NCI-H345 treated with DMSO at 0.1 percent for 48 hours (cell line): ENCODE measurements around the gene CYP1A1.
"Not testable (repeated sequence)": the region's sequence is repeated elsewhere in the genome, so short reads cannot be mapped to it uniquely, and the experiment has no call there.

Source experiments
- DNase-seq: peaks from one replicate; lab custom pipeline; 2025; ENCODE audit not compliant: unreplicated experiment; lab: John Stamatoyannopoulos, UW

The CYP1A1 gene

DNA sequence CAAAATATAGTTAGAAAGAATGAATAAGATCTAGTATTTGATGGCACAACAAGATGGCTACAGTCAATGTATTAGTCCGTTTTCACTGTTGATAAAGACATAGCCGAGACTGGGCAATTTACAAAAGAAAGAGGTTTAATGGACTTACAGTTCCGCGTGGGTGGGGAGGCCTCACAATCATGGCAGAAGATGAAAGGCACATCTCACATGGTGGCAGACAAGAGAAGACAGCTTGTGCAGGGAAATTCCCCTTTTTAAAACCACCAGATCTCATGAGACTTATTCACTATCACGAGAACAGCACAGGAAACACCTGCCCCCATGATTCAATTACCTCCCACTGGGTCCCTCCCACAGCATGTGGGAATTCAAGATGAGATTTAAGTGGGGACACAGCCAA lies 12.9 kb upstream of the CYP1A1 start:
- not testable (repeated sequence) for DNase-seq

DNA sequence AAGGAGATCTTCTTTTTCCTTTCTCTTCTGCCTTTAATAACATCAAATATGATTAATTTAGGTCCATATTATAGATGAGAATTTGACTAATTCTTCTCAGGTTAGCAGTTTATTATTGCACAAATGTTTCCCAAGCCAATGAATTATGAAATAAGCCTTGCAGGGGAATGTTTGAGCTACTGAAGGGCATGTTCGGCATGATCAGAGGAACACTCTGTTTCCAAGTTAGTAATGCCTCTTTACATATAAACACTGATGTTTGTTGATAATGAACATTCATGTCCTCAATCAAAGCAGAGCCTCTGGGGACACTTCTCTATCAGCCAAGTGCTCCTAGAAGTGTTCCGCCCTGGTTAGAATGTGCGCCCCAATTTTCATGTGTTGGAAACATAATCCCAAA lies 10.0 kb upstream of the CYP1A1 start:
- no peak for DNase-seq

- no peak for DNase-seq
These were observed 7.9 kb upstream of the CYP1A1 start for GRCh38 chr15:74733269-74733668.

GRCh38 chr15:74732846-74733245 lies 7.5 kb upstream of the CYP1A1 start:
- DNase-seq, result no peak

GRCh38 chr15:74730619-74731316 lies 5.4 kb upstream of the CYP1A1 start:
- no peak for DNase-seq

GRCh38 chr15:74729372-74729771 lies 4.0 kb upstream of the CYP1A1 start:
- not testable (repeated sequence) for DNase-seq

GRCh38 chr15:74728699-74729098 lies 3.4 kb upstream of the CYP1A1 start:
- not testable (repeated sequence) for DNase-seq

DNA sequence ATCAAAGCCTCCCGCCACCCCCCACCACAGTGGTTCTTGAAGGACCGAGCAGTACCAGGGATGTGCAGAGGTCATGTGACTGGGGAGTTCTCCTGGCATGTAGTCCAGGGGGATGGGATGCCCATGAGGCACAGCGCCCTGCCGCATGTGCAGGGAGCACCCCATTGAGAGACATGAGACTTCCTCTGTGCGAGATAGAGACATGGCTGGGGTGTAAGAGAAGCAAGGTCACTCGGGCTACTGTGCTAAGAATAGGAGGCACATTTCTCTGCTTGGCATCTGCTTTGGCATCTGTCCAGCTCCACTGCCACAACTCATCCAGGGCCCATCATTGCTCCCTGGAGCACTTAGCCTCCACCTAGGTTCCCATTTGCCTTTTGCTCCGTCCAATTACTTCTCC lies 2.4 kb upstream of the CYP1A1 start:
- DNase-seq, result peak; percentile 42

- DNase-seq, result no peak
These were observed 1.4 kb upstream of the CYP1A1 start for GRCh38 chr15:74726774-74727164.

DNA sequence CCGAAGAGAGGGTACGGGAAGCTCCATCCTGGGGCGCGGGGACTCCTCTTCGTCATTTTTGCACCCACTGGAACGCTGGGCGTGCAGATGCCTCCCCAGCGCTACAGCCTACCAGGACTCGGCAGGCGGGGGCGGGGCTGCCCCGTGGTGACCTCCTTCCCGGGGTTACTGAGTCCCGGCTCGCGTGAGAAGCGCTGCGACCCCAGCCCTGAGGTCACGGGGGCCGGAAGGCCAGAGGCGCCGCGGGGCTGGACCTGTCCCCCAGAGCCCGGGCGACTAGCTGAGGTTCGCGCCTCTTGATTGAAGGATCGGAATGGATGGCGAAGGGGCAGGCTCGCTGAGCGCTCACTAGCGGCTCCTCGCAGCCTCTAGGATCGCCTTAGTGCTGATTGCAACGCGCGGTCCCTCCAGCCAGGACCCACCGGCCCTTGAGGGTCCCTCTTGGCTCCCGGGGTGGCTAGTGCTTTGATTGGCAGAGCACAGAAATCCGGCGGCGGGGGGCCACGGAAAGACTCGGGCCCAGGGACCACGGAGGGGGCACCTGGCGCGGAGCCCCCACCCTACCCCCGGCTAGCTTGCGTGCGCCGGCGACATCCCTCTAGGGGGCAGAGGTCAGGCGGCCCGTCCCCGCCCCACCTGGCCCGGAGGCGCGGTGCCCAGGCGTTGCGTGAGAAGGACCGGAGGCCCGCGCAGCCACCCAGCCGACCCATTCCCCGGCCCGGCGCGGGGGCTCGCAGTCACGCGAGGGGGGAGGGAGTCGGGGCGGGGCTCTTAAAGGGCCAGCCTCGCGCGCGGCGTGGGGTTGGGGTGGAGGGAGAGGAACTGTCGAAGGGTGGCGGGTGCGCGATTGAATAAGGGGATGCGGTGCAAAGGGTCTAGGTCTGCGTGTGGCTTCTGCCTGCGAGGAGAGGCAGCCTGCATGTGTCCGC lies 781 bp upstream of the CYP1A1 start:
- DNase-seq, result no peak

- no peak for DNase-seq
These were observed 631 bp downstream of the CYP1A1 start for GRCh38 chr15:74724570-74725224.

- peak; percentile 60 for DNase-seq
These were observed 1.5 kb downstream of the CYP1A1 start for GRCh38 chr15:74723754-74724334.

DNA sequence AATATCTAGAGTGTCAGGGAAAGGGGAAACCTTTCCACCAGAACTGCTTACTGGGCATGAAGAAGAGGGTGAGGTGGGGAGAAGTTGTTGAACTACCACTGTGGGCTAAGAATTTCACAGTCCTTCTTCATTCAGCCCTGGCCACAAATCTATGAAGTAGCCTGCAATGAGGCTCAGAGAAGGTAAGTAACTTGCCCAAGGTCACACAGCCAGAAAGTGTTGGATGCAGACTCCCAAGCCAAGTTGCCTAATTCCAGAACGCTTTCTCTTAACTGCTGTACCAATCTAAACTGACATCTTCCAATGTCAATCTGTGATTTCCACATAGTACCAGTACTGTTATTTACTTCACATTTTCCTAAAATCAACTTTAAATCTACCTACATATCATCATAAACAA lies 2.1 kb downstream of the CYP1A1 start:
- DNase-seq, result no peak

- DNase-seq, result no peak
These were observed 2.7 kb downstream of the CYP1A1 start for GRCh38 chr15:74722591-74722990.

GRCh38 chr15:74716651-74717050 lies 8.7 kb downstream of the CYP1A1 start:
- DNase-seq, result no peak

- DNase-seq, result no peak
These were observed 13.0 kb downstream of the CYP1A1 start for GRCh38 chr15:74712311-74712710.

GRCh38 chr15:74710319-74711094 lies 14.8 kb downstream of the CYP1A1 start:
- DNase-seq, result no peak

- DNase-seq, result no peak
These were observed 15.4 kb downstream of the CYP1A1 start for GRCh38 chr15:74709892-74710291.

DNA sequence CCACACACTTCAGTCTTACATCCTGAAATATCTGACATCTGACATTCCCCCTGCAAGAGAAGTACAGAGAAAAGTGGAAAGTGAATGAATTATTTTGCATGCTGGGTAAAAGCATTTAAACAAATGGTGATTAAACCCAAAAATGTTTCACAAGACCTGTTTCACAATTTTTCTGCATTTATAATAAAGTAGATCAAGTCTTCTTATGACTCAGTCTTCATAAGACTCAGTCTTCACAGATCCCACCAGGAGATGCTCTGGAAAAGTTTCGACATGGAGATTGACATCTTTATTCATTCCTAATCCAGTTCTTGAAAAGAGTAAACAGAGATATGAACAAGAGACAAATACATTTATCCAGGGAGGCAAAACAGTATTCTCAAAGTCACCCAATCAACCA lies 16.3 kb downstream of the CYP1A1 start:
- DNase-seq, result no peak

DNA sequence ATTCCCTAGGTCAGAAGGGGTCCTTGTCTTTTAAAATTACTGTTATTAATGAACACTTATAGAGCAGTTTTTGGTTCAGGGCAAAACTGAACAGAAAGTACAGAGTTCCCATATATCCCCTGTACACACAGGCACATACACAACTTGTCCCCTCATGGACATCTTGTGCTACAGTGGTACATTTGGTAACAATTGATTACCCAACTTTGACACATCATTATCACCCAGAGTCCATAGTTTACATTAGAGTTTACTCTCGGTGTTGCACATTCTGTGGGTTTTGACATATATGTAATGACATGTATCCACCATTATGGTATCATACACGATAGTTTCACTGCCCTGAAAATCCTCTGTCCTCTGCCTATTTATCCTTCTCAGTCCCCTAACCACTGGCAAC lies 28.5 kb downstream of the CYP1A1 start:
- no peak for DNase-seq

DNA sequence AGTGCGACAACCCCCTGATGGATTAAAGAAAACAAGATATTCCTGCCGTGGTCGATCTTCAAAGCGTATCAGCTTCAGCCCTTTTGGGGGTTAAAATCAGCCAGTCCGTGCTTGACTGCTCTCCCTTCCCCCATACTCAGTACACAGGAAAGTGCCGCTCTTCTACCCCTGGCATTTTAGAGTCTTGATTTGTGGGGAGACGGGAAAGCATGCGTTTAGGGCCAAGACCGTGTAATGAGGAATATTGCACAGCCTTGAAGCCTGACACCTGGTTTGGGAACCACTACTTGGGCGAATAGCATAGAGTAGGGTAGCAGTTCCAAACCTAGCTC lies 29.0 kb downstream of the CYP1A1 start:
- DNase-seq, result no peak
